IMR-90 (cell line): ENCODE data around the gene BRD4.

Experiments
- POLR2A ChIP-seq: IDR thresholded peaks from 2 replicates; pipeline ENCODE4 v1.6.1; 2012; ENCODE audit warnings: mild to moderate bottlenecking, low read depth, low read length
- TF ChIP-seq, protein P1 (sequence below): conservative IDR thresholded peaks from 2 replicates; pipeline ENCODE4 v1.5.1; 2012; ENCODE audit warnings: mild to moderate bottlenecking, low read depth, low read length, improper control_type of control experiment
- TF ChIP-seq, protein P2 (sequence below): fragments of 150-350 bp; IDR thresholded peaks from 2 replicates; pipeline ENCODE4 v1.6.1; 2016; ENCODE audit warnings: low read depth, mild to moderate bottlenecking, low read length, moderate library complexity, borderline replicate concordance

- TF ChIP-seq, protein P1, sequence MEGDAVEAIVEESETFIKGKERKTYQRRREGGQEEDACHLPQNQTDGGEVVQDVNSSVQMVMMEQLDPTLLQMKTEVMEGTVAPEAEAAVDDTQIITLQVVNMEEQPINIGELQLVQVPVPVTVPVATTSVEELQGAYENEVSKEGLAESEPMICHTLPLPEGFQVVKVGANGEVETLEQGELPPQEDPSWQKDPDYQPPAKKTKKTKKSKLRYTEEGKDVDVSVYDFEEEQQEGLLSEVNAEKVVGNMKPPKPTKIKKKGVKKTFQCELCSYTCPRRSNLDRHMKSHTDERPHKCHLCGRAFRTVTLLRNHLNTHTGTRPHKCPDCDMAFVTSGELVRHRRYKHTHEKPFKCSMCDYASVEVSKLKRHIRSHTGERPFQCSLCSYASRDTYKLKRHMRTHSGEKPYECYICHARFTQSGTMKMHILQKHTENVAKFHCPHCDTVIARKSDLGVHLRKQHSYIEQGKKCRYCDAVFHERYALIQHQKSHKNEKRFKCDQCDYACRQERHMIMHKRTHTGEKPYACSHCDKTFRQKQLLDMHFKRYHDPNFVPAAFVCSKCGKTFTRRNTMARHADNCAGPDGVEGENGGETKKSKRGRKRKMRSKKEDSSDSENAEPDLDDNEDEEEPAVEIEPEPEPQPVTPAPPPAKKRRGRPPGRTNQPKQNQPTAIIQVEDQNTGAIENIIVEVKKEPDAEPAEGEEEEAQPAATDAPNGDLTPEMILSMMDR, result no peak
- TF ChIP-seq POLR2A, result no peak
- TF ChIP-seq, protein P2, sequence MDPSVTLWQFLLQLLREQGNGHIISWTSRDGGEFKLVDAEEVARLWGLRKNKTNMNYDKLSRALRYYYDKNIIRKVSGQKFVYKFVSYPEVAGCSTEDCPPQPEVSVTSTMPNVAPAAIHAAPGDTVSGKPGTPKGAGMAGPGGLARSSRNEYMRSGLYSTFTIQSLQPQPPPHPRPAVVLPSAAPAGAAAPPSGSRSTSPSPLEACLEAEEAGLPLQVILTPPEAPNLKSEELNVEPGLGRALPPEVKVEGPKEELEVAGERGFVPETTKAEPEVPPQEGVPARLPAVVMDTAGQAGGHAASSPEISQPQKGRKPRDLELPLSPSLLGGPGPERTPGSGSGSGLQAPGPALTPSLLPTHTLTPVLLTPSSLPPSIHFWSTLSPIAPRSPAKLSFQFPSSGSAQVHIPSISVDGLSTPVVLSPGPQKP, result no peak
Measured at GRCh38 chr19:15358918-15359317, 26.6 kb upstream of the BRD4 start.
